Measurements from ENCODE around the gene PAM. TPM values are rescaled to one million over a fixed set of nuclear protein-coding genes. Genes with fewer than 3 reads are reported as not detected.

PAM gene
- total and polyA plus RNA-seq, 2 donors (not counting 3 experiments of a cell fraction or from before 2014, with no cell fraction given): 118 to 176 TPM

GRCh38 chr5:102787134-102787533 is 32.0 kb downstream of the PAM start:
- H3K9me1 ChIP-seq (replicated peaks; ENCODE audit: control insufficient read depth, extremely low read depth, insufficient read depth, low read length): no peaks in the 10 kb centered on the region
- no peak for FAIRE-seq
- H2AFZ ChIP-seq (ENCODE audit: low read depth, low read length): no peak overlapping the region
- intact Hi-C loops (cut with micrococcal nuclease): no loop called here
- DNase-seq (ENCODE audit: low read depth, low spot score): no peak
- no TSS peak for BruUV-seq (replicated peaks)
- no peaks in the 10 kb centered on the region for H3K36me3 ChIP-seq (ENCODE audit: control insufficient read depth in 2 of 2, extremely low read depth in 1 of 2, insufficient read depth in 2 of 2, low read length in 2 of 2)
- H3K9ac ChIP-seq (replicated peaks; ENCODE audit: extremely low read depth, insufficient read depth, low read length): no peak overlapping the region
- CTCF ChIA-PET: interaction anchor here (0.9 to 1.3 kb wide), 2 partner anchors 11 to 37 kb away, joined by 3 to 5 read pairs; no protein-coding TSS in a partner anchor
- no peak for TF ChIP-seq POLR2A (IDR thresholded peaks at IDR 0.05; ENCODE audit: low read depth, low read length)
- TF ChIP-seq EZH2 (IDR thresholded peaks at IDR 0.05; ENCODE audit: borderline replicate concordance, low read depth, low read length, severe bottlenecking): no peak
- no peak for TF ChIP-seq POLR2AphosphoS5 (IDR thresholded peaks at IDR 0.05; ENCODE audit: insufficient read depth, low read depth, low read length)
- TF ChIP-seq JUN (IDR thresholded peaks at IDR 0.05; ENCODE audit: borderline replicate concordance, insufficient read depth, insufficient read length, low read depth): no peak
- TF ChIP-seq, protein P1, sequence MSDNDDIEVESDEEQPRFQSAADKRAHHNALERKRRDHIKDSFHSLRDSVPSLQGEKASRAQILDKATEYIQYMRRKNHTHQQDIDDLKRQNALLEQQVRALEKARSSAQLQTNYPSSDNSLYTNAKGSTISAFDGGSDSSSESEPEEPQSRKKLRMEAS (IDR thresholded peaks at IDR 0.05; ENCODE audit: insufficient read depth, insufficient read length): no peak
- TF ChIP-seq, protein P2, sequence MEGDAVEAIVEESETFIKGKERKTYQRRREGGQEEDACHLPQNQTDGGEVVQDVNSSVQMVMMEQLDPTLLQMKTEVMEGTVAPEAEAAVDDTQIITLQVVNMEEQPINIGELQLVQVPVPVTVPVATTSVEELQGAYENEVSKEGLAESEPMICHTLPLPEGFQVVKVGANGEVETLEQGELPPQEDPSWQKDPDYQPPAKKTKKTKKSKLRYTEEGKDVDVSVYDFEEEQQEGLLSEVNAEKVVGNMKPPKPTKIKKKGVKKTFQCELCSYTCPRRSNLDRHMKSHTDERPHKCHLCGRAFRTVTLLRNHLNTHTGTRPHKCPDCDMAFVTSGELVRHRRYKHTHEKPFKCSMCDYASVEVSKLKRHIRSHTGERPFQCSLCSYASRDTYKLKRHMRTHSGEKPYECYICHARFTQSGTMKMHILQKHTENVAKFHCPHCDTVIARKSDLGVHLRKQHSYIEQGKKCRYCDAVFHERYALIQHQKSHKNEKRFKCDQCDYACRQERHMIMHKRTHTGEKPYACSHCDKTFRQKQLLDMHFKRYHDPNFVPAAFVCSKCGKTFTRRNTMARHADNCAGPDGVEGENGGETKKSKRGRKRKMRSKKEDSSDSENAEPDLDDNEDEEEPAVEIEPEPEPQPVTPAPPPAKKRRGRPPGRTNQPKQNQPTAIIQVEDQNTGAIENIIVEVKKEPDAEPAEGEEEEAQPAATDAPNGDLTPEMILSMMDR (IDR thresholded peaks at IDR 0.05; ENCODE audit: extremely low read depth in 1 of 2, insufficient read depth in 1 of 2, low read depth in 1 of 2, low read length in 2 of 2): no peak
- POLR2A ChIA-PET: no interaction called here
- no peaks in the 10 kb centered on the region for H3K27me3 ChIP-seq (ENCODE audit: control insufficient read depth in 2 of 2, insufficient read depth in 2 of 2, low read length in 2 of 2)
- peaks cover 4% of the 10 kb centered on the region for H3K79me2 ChIP-seq (ENCODE audit: control insufficient read depth, insufficient read depth, low read length)
- peaks cover 6% of the 10 kb centered on the region for H4K20me1 ChIP-seq (replicated peaks; ENCODE audit: control insufficient read depth, extremely low read depth, insufficient read depth, low read length)
- dilution Hi-C loops (cut with MboI; ENCODE audit: extremely low pct_ligation_motif_present, low sequenced_read_pairs): no loop called here
- peaks cover 2% of the 10 kb centered on the region for H3K4me1 ChIP-seq (ENCODE audit: control insufficient read depth, extremely low read depth, insufficient read depth, low read length)
- no peak overlapping the region for H3K4me3 ChIP-seq (replicated peaks in 1 of 3; ENCODE audit: insufficient read depth in 1 of 3, low read depth in 1 of 3, low read length in 3 of 3)
- no peak overlapping the region for H3K4me2 ChIP-seq (ENCODE audit: insufficient read depth, low read length)
- H3K9me3 ChIP-seq (replicated peaks; ENCODE audit: control insufficient read depth, insufficient read depth, low read length): no peaks in the 10 kb centered on the region
- H3K27ac ChIP-seq (ENCODE audit: insufficient read depth, low read depth, low read length): no peak overlapping the region

GRCh38 chr5:102788788-102789187 is 33.7 kb downstream of the PAM start:
- H2AFZ ChIP-seq (ENCODE audit: low read depth, low read length): no peak overlapping the region
- no peak overlapping the region for H3K9ac ChIP-seq (replicated peaks; ENCODE audit: extremely low read depth, insufficient read depth, low read length)
- H4K20me1 ChIP-seq (replicated peaks; ENCODE audit: control insufficient read depth, extremely low read depth, insufficient read depth, low read length): peaks cover 6% of the 10 kb centered on the region
- POLR2A ChIA-PET: no interaction called here
- no peak overlapping the region for H3K4me3 ChIP-seq (replicated peaks in 1 of 3; ENCODE audit: insufficient read depth in 1 of 3, low read depth in 1 of 3, low read length in 3 of 3)
- H3K27ac ChIP-seq (ENCODE audit: insufficient read depth, low read depth, low read length): no peak overlapping the region
- peaks cover 2% of the 10 kb centered on the region for H3K79me2 ChIP-seq (ENCODE audit: control insufficient read depth, insufficient read depth, low read length)
- no peaks in the 10 kb centered on the region for H3K9me1 ChIP-seq (replicated peaks; ENCODE audit: control insufficient read depth, extremely low read depth, insufficient read depth, low read length)
- no TSS peak for BruUV-seq (replicated peaks)
- no peak overlapping the region for H3K4me2 ChIP-seq (ENCODE audit: insufficient read depth, low read length)
- no peaks in the 10 kb centered on the region for H3K27me3 ChIP-seq (ENCODE audit: control insufficient read depth in 2 of 2, insufficient read depth in 2 of 2, low read length in 2 of 2)
- CTCF ChIA-PET: no interaction called here
- intact Hi-C loops (cut with micrococcal nuclease) (no loop called here), dilution Hi-C loops (cut with MboI; ENCODE audit: extremely low pct_ligation_motif_present, low sequenced_read_pairs) (no loop called here)
- H3K36me3 ChIP-seq (ENCODE audit: control insufficient read depth in 2 of 2, extremely low read depth in 1 of 2, insufficient read depth in 2 of 2, low read length in 2 of 2): no peaks in the 10 kb centered on the region
- no peaks in the 10 kb centered on the region for H3K4me1 ChIP-seq (ENCODE audit: control insufficient read depth, extremely low read depth, insufficient read depth, low read length)
- DNase-seq (ENCODE audit: low read depth, low spot score): no peak
- TF ChIP-seq EZH2 (IDR thresholded peaks at IDR 0.05; ENCODE audit: borderline replicate concordance, low read depth, low read length, severe bottlenecking): no peak
- TF ChIP-seq GATA2 (IDR thresholded peaks at IDR 0.05; ENCODE audit: insufficient read depth, insufficient read length, low read depth, low read length): no peak
- no peak for TF ChIP-seq MYC (IDR thresholded peaks at IDR 0.05; ENCODE audit: low read depth, low read length)
- TF ChIP-seq, protein P1 (IDR thresholded peaks at IDR 0.05; ENCODE audit: insufficient read depth, insufficient read length): no peak
- FAIRE-seq: no peak
- H3K9me3 ChIP-seq (replicated peaks; ENCODE audit: control insufficient read depth, insufficient read depth, low read length): no peaks in the 10 kb centered on the region
